Measurements from ENCODE around the gene PRKCH. TPM values are rescaled to one million over a fixed set of nuclear protein-coding genes. Genes with fewer than 3 reads are reported as not detected.
"Not testable (repeated sequence)": the region's sequence is repeated elsewhere in the genome, so short reads cannot be mapped to it uniquely, and the experiment has no call there.

The PRKCH gene
- total RNA-seq, 1 donor from 2014 or later, result 11.3 TPM

DNA sequence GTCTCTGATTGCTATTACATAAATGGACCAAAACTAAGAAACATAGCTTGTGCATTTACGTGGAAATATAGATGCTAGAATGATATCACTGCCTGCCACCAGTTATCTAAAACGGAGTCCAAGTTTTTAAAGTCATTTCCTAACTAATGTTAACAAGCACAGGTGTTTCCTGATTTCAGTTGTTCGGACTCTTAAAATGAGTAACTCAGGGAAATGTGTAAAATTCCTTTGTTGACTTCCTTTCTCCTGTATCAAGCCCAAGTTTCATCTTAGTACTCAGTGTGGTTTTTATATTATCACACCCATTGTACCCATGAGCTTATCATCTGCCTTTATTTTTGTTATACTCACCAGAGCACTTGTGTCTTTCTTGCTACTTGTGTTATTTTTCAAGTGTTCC, 13.2 kb upstream of the PRKCH start:
- DNase-seq (ENCODE audit: low spot score), result peak; percentile 17

DNA sequence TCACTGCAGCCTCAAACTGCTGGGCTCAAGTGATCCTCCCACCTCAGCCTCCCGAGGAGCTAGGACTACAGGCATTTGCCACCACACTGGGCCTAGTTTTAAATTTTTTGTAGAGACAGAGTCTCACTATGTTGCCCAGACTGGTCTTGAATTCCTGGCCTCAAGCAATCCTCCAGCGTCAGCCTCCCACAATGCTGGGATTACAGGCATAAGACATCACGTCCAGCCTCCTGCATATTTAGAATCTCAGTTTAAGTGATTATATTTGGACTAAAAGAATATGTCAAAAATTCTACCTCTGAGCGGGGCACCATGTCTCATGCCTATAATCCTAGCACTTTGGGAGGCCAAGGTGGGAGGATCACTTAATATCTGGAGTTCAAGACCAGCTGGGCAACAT, 12.7 kb upstream of the PRKCH start:
- not testable (repeated sequence) for DNase-seq (ENCODE audit: low spot score)

DNA sequence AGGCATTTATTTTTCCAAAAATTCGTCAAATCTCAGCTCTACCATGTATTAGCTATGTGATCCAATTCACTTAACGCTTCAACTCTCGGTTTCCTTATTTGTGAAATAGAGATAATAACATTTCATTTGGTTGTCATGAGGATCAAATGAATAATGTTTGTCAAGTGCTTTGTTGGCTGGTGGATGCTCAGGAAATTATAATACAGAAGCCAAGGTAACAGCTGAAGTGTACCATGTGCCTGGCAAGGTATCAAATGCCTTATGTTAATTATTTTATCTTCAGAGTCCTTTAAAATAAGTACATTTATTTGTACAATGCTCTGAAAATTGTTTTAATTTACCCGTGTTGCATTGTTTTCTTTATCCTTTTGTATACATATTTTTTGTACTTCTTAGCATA, 6.1 kb upstream of the PRKCH start:
- no peak for DNase-seq (ENCODE audit: low spot score)

DNA sequence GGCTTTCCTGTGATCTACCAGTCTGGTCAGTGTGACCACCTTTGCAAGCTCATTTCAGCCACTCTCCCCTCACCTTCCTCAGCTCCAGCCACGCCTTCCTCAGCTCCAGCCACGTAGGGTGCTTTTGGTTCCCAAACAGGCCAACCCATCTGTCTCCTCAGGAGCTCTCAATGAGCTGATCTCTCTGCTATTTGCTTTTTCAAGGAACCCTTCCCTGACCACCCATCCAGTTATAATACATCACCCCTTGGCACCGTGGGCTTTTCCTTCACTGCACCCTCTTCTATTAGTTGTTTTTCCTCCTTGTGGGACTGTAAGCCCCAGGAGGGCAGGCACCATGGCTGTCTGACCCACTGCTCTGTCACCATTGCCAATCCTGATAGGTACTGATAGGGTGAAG, 2.3 kb upstream of the PRKCH start:
- no peak for DNase-seq (ENCODE audit: low spot score)

DNA sequence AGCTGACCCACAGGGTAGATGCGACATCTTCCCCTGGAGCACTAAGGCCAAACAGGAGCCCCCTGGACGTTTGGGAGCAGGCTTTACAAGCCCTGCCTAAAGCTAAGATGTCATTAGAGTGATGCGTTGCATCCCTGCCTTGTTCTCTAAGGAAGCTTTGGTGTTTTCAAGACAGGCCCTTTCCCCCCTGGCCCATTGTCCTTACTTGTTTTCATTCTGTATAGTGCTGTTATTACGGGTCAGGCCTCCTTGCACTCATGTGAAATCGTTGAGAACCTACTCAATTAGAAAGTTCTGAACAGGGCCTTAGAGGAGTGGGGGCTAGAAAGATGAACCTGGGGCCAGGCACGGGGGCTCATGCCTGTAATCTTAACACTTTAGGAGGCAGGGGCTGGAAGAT, 1.7 kb upstream of the PRKCH start:
- DNase-seq (ENCODE audit: low spot score), result no peak

DNA sequence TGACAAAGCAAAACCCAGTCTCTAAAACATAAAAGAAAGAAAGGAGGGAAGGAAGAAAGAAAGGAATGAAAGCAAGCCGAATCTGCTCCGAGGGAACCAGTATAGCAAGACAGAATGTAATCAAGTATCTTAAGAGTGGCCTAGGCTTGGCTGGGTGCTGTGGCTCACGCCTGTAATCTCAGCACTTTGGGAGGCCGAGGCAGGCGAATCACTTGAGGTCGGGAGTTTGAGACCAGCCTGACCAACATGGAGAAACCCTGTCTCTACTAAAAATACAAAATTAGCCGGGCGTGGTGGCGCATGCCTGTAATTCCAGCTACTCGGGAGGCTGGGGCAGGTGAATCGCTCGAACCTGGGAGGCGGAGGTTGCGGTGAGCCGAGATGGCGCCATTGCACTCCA, 1.2 kb upstream of the PRKCH start:
- not testable (repeated sequence) for DNase-seq (ENCODE audit: low spot score)

DNA sequence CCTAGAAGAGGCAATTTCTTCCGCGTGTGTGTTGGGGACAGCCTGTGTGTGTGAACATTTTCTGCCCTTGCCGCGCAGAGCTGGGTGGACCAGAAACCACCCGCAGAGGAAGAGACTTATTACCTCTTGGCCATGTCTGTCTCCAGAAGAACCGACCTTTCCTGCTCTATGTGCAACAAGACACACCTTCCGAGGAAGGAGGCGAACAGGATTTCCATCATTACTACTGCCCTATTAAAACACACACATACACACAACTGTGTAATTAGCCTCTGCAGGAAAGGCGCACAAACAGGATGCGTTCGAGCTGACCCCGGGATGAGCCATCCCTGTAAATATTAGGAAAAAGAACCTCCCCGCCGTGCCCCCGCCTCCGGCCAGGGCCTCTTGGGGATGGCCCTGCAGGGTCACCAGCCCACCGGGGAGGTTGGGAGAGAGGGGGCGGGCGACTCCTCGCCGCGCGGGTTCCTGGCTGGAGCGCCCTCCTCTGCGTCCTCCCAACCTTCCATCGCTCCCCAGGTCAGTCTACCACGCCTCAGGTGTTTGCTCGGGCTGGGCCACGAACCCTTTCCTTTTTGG, 484 bp upstream of the PRKCH start:
- peak; percentile 17 for DNase-seq (ENCODE audit: low spot score)

DNA sequence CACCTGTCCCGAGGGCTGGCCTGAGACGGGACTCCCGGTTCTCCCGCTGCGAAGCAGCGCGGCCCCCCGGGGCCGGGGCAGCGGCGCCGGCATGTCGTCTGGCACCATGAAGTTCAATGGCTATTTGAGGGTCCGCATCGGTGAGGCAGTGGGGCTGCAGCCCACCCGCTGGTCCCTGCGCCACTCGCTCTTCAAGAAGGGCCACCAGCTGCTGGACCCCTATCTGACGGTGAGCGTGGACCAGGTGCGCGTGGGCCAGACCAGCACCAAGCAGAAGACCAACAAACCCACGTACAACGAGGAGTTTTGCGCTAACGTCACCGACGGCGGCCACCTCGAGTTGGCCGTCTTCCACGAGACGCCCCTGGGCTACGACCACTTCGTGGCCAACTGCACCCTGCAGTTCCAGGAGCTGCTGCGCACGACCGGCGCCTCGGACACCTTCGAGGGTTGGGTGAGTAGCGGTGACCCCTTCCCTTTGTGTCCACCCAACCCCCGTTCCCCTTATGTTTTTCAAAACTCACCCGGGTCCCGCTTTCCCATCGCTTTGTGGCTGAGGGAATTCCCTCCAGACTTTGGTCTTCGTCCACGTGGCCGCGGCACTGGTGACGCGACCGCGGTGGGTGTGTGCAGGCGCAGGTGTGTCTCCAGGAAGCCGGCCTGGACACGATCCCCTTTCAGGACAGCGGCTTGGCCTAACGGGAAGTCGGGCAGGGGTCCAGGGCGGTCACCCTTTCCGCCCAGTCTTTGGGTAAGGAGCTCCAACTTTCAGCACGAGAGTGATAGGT, 826 bp downstream of the PRKCH start:
- DNase-seq (ENCODE audit: low spot score), result no peak

DNA sequence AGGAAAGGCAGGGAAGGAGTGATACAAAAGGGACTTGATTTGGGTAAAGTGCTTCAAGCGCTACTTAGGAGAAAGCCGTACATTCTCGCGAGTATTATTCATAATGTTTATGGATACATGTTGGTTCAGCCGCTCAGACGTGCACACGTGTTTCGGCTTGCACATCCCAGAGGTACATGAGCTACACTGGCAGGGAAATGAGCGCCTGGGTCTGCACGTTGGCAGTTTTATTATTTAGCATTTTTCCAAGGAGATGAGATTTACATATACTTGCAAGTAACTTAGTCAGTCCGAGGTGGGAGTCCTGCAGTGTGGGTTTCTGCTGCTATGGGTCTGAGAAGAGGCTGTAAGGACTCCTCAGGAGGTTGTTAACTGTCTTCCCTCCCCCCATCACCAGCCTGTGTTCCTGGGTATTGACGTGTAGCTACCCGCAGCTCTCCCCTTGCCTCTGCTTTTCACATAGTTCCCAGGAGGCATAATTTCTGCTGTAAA, 1.5 kb downstream of the PRKCH start:
- DNase-seq (ENCODE audit: low spot score), result peak; percentile 54

DNA sequence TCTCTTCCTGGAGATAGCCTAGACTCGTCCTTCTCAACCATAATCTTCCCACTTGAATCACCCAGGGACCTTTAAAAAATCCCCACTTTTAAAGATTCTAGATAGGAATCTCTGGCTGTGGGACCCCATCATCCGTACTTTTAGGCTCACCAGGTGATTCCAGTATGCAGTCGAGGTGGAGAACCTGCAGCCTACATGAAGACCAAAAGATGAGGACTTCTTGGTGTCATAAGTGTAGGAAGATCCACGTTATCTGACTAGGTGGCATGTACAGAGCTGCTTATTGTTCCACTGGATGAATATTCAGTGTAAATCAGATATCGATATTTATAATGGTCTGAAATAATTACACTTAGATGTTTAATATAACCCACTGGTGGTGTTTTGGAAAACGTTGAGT, 2.6 kb downstream of the PRKCH start:
- no peak for DNase-seq (ENCODE audit: low spot score)

DNA sequence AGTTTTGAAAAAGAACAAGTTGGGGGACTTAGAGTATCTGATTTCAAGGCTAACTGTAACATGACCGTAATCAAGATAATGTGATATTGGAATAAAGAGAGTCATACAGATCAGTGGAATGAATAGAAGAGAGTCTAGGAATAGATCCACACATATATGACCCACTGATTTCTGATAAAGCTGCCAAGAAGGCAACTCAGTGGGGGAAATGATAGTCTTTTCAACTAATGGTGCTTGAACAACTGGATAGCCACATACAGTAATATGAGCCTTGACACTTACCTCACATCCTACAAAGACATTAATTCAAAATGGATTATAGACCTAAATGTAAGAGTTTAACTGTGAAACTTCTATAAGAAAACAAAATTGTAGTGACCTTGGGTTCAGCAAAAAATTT, 3.8 kb downstream of the PRKCH start:
- no peak for DNase-seq (ENCODE audit: low spot score)

DNA sequence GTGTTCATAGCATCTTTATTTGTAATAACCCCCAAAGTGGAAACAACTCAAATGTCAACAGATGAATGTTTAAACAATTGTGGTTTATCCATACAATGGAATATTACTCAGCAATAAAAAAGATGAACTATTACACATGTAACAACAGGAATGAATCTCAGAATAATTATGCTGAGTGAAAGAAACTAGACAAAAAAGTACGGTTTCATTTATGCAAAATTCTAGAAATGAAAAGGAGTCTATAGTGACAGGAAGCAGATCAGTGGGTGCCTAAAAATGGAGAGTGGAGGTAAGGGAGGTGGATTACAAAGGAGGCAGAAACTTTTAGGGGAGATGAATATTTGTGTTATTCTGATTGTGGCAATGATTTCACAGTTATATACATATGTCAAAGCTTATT, 4.8 kb downstream of the PRKCH start:
- no peak for DNase-seq (ENCODE audit: low spot score)

DNA sequence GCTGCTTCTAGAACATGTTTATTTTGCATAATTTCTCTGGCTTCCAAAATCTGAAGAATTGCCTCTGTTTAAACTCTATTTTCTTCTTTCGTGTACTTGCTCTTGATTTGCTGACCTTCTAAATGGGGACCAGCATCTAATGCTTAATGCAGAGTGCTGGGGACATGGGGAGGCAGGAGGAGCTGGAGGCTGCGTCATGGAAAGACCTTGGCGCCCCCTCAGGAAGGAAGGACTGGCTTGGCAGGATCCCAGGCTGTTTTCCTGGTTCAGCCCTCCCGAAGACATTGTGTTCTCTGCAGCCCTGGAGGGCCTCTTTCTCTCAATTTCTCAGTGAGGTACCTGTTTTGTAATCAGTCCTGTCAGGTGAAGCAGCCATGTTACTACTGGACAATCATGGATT, 5.5 kb downstream of the PRKCH start:
- DNase-seq (ENCODE audit: low spot score), result peak; percentile 51

DNA sequence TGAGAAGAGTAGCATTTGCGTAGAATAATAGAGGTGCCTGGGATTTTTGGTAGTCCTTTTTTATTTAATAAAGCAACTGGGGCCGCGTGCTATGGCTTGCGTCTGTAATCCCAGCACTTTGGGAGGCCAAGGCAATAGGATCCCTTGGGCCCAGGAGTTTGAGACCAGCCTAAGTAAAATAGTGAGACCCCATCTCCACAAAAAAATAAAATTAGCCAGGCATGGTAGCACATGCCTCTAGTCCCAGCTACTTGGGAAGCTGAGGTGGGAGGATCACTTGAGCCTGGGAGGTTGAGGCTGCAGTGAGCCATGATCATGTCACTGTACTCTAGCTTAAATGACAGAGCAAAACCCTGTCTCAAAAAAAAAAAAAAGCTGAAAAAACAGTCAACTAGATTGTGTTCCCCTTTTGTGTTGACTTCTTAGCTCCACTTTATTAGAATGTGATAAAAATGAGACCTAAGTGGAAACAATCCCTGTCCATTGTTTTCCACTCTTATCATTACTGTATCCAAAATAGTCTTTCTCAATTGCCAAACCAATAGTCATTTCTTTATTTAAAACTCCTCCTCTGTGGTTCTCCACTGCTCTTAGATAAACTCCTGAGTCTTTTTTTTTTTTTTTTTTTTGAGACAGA, 7.4 kb downstream of the PRKCH start:
- no peak for DNase-seq (ENCODE audit: low spot score)

DNA sequence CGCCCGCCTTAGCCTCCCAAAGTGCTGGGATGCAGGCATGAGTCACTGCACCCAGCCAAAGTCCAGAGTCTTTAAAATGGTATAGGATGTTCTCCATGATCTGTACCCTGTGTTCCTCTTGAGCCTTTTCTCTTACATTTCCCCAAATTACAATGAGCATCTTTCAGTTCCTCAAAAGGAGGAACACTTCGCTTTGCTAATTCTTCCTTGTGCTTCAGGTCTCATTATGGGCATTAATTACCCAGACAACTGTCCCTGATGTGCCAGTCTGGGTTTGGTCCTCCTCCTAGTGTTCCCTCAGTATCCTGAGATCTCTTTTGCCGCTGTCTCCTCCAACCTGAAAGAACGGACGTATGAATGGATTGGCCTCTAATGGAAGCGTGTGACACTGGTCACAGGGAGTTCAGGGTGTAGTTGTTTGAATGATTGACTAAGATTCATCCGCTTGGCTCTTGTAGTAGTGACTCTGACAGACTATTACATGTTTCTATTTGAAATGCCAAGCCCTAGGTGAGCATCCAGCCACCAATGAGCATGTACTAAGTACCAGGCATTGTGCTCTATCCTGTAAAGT, 8.2 kb downstream of the PRKCH start:
- no peak for DNase-seq (ENCODE audit: low spot score)

DNA sequence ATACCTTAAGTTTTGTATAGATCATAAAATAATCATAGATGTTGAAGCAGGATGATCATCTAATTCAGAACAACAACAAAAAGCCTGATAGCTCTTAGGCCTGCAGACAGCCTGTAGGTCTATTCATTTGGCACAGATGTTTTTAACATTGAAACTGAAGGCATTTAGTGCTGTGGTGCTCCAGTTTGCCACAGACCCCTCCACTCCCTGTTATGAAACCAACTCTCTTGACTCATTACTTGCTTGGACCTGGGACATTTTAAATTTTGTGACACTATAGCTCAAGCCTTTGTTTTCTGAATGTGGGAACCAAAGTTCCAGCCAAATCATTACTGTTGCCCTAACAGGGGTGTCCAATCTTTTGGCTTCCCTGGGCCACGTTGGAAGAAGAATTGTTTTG, 9.1 kb downstream of the PRKCH start:
- no peak for DNase-seq (ENCODE audit: low spot score)

DNA sequence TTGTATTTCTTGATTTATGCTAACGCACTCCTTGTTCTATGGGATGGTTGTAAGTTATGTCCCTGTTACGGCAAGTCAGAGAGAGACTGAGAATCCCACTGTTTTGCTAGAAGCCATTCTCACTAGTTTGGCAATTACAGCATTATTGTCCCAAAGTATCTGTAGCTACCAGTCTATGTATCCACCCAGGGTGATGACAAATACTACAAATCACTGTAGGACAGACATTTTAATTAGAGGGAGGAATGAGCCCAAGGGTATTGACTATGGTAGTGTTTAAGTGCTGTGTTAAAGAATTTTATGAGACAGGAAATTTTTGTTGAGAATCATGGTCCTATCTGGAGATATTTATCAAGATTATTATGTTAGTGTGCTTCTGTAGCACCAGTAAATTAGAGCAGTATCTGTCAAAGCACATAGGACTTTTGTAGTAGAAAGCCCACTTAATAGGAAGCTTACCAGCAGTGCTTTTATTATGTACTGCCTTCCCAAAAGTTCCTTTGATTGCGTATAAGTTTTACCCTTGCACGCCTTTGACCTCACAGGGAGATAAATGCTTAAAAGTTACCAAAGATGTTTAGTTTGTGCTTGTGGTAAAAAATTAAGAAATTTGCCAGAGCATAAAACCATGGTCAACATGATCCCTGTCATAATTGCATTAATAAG, 10.7 kb downstream of the PRKCH start:
- peak; percentile 58 for DNase-seq (ENCODE audit: low spot score)

DNA sequence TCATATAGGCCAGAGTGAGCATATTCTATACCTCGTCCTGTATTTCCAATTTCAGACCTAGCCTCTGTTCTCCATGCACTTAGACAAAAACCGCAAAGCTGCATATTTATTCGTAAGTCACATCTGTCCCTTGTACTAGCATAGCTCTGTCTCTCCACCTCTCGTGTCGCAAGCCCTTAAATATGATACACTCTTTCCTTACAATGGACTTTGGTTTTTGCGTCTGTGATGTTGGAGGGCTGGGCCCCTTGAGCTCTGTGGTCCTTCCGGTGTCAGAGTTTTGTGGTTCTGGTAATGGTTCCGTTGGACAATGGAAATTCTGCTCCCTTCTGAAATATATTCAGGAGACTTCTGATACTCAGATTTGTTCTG, 11.3 kb downstream of the PRKCH start:
- no peak for DNase-seq (ENCODE audit: low spot score)

DNA sequence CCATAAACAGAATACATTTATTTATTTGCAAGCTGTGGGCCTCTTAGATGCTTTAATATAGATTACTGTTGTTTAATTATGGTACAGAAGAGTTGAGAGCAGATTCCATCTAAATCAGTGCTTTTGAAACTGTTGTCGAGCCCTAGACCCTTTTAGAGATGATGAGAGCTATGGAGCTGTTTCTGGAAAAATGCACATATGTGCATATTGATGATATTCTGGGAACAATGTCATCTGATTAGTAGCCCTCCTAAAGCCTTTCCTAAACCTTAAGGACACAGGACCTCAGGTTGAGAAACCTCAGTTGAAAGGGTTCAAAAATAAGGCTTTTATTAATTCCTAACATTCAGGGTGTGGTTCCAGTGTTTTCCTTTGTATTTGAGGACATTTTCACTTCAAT, 11.7 kb downstream of the PRKCH start:
- DNase-seq (ENCODE audit: low spot score), result no peak

DNA sequence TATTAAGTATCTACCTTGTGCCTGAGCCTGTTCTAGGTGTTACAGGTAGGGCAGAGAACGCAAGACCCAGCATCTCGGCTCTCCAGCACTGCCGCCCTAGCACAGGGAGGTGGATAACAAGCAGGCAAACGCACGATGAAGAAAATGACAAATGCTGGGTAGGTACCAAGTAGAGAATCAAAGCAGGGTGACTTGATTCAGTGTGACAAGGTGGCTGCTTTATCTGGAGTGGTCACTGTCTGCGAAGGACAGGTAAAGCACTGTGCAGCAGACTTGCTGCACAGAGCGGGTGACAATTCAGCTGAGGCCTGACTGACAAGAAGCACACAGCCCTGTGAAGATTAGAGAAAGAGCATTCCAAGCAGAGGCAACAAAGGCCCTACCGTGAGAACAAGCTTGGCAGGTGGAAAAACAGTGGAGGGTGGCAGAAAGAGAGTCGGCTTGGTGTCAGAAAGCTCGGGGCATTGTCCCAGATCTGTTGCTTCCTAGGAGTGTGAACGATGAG, 12.9 kb downstream of the PRKCH start:
- no peak for DNase-seq (ENCODE audit: low spot score)

DNA sequence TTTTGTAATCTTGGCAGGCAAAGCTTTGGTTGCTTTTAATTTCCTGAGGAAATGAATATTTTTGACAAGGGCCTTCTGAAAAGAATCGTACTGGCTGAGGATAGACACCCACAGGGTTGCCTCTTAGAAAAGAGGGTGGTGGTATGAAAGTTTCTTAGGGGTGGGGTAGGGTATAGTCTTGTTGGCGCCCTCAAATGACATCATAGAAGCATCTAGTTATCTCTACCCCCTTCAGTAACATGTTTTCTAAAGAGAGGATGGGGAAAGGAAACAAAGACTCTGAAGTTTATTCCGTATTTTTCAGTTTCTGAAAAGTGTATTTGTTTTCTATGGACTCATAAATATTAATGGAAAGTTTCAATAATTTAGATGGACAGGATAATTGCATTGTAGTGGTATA, 13.7 kb downstream of the PRKCH start:
- DNase-seq (ENCODE audit: low spot score), result no peak

Data from umbilical cord (tissue), 2 donors.